DND-41 (cell line): ENCODE data around the gene RAB28.

Experiments used
- ATAC-seq: fragments of 200-7000 bp; cut with Tn5 transposase; 3 replicates; pipeline ENCODE4 v1.9.1; 2021; ENCODE audit warnings: low read depth; ENCODE audit not compliant: insufficient read depth
- DNase-seq: peaks from one replicate; pipeline ENCODE4 v3.0.0-alpha.2; 2020
- H2AFZ ChIP-seq: 2 replicates; pipeline ENCODE4 v1.6.0; 2012; ENCODE audit warnings: low read depth, low read length
- H3K27ac ChIP-seq: 2 replicates; pipeline ENCODE4 v1.5.1; 2012; ENCODE audit warnings: low read length, inconsistent platforms
- H3K27me3 ChIP-seq: fragments of 200-600 bp; sonication (generic); 2 replicates; pipeline ENCODE4 v1.6.0; 2012; ENCODE audit warnings: low read length, mild to moderate bottlenecking, inconsistent platforms; ENCODE audit not compliant: insufficient read depth, poor library complexity
- H3K36me3 ChIP-seq: 2 replicates; pipeline ENCODE4 v1.5.1; 2012; ENCODE audit warnings: low read length, inconsistent platforms; ENCODE audit not compliant: insufficient read depth
- H3K4me1 ChIP-seq: 2 replicates; pipeline ENCODE4 v1.5.1; 2012; ENCODE audit warnings: mild to moderate bottlenecking, low read length; ENCODE audit not compliant: insufficient read depth
- H3K4me2 ChIP-seq: 2 replicates; pipeline ENCODE4 v1.6.0; 2012; ENCODE audit warnings: mild to moderate bottlenecking, moderate library complexity, low read length, inconsistent platforms; ENCODE audit not compliant: insufficient read depth
- H3K4me3 ChIP-seq, 2 experiments: fragments of 200-600 bp in 1 of 2; shearing (Covaris generic) in 1 of 2; 2 replicates each; pipeline ENCODE4 v1.5.1; 2012 to 2016; ENCODE audit warnings: inconsistent platforms in 2 of 2, low read length in 2 of 2, mild to moderate bottlenecking in 2 of 2, low read depth in 1 of 2, moderate library complexity in 1 of 2
- H3K79me2 ChIP-seq: 2 replicates; pipeline ENCODE4 v1.6.0; 2012; ENCODE audit warnings: low read length, inconsistent platforms; ENCODE audit not compliant: insufficient read depth
- H3K9ac ChIP-seq: 2 replicates; pipeline ENCODE4 v1.6.0; 2012; ENCODE audit warnings: low read depth, mild to moderate bottlenecking, inconsistent platforms, low read length, moderate library complexity
- H3K9me3 ChIP-seq: 2 replicates; pipeline ENCODE4 v1.5.1; 2012; ENCODE audit warnings: low read length, moderate library complexity, mild to moderate bottlenecking, inconsistent platforms; ENCODE audit not compliant: insufficient read depth, severe bottlenecking
- H4K20me1 ChIP-seq: 2 replicates; pipeline ENCODE4 v1.6.0; 2012; ENCODE audit warnings: low read length; ENCODE audit not compliant: insufficient read depth
- EZH2 ChIP-seq: IDR thresholded peaks from 3 replicates; pipeline ENCODE4 v1.6.1; 2012; ENCODE audit warnings: borderline replicate concordance, low read depth, mild to moderate bottlenecking, moderate library complexity, low read length, inconsistent platforms; ENCODE audit not compliant: severe bottlenecking
- TF ChIP-seq, protein P1 (sequence below): IDR thresholded peaks from 2 replicates; pipeline ENCODE4 v1.5.1; 2012; ENCODE audit warnings: borderline replicate concordance, low read length, moderate library complexity, mild to moderate bottlenecking; ENCODE audit not compliant: poor library complexity, severe bottlenecking; ENCODE audit errors: extremely low read depth

Gene RAB28

GRCh38 chr4:13471400-13471799, 12.7 kb downstream of the RAB28 start:
- no peak overlapping the region for H3K4me2 ChIP-seq
- H3K4me3 ChIP-seq = no peak overlapping the region
- ATAC-seq = no peak
- no peak overlapping the region for H3K27ac ChIP-seq
- DNase-seq = no peak
- no peaks in the 10 kb centered on the region for H3K27me3 ChIP-seq
- no peaks in the 10 kb centered on the region for H3K4me1 ChIP-seq
- TF ChIP-seq, protein P1, sequence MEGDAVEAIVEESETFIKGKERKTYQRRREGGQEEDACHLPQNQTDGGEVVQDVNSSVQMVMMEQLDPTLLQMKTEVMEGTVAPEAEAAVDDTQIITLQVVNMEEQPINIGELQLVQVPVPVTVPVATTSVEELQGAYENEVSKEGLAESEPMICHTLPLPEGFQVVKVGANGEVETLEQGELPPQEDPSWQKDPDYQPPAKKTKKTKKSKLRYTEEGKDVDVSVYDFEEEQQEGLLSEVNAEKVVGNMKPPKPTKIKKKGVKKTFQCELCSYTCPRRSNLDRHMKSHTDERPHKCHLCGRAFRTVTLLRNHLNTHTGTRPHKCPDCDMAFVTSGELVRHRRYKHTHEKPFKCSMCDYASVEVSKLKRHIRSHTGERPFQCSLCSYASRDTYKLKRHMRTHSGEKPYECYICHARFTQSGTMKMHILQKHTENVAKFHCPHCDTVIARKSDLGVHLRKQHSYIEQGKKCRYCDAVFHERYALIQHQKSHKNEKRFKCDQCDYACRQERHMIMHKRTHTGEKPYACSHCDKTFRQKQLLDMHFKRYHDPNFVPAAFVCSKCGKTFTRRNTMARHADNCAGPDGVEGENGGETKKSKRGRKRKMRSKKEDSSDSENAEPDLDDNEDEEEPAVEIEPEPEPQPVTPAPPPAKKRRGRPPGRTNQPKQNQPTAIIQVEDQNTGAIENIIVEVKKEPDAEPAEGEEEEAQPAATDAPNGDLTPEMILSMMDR = no peak
- no peak for TF ChIP-seq EZH2
- no peaks in the 10 kb centered on the region for H4K20me1 ChIP-seq
- H3K9me3 ChIP-seq = no peaks in the 10 kb centered on the region
- H3K36me3 ChIP-seq = peaks cover 18% of the 10 kb centered on the region; the same call in 1 of the 2 replicates
- H2AFZ ChIP-seq = no peak overlapping the region
- no peak overlapping the region for H3K9ac ChIP-seq
- peaks cover 10% of the 10 kb centered on the region; the same call in 1 of the 2 replicates for H3K79me2 ChIP-seq

- no peak overlapping the region for H3K9ac ChIP-seq
- no peaks in the 10 kb centered on the region for H3K27me3 ChIP-seq
- no peaks in the 10 kb centered on the region for H3K4me1 ChIP-seq
- no peaks in the 10 kb centered on the region for H4K20me1 ChIP-seq
- H3K27ac ChIP-seq = no peak overlapping the region
- no peak for ATAC-seq
- TF ChIP-seq, protein P1 = no peak
- DNase-seq = no peak
- no peaks in the 10 kb centered on the region for H3K9me3 ChIP-seq
- H3K79me2 ChIP-seq = peaks cover 16% of the 10 kb centered on the region; the same call in 1 of the 2 replicates
- no peak overlapping the region for H2AFZ ChIP-seq
- peaks cover 13% of the 10 kb centered on the region; the same call in 1 of the 2 replicates for H3K36me3 ChIP-seq
- no peak overlapping the region for H3K4me3 ChIP-seq
- no peak overlapping the region for H3K4me2 ChIP-seq
Measured at GRCh38 chr4:13470379-13470778, 13.8 kb downstream of the RAB28 start.

GRCh38 chr4:13464973-13465372, 19.2 kb downstream of the RAB28 start:
- Histone ChIP-seq H3K79me2 (peaks cover 26% of the 10 kb centered on the region; the same call in 1 of the 2 replicates), H3K27ac (no peak overlapping the region), H4K20me1 (no peaks in the 10 kb centered on the region), H3K27me3 (no peaks in the 10 kb centered on the region), H3K4me2 (no peak overlapping the region), H2AFZ (no peak overlapping the region), H3K9me3 (no peaks in the 10 kb centered on the region), H3K4me1 (no peaks in the 10 kb centered on the region), H3K4me3 (no peak overlapping the region), H3K9ac (no peak overlapping the region), H3K36me3 (peaks cover 7% of the 10 kb centered on the region; the same call in 1 of the 2 replicates)
- DNase-seq (no peak), ATAC-seq (no peak)
- TF ChIP-seq EZH2 = no peak
- TF ChIP-seq, protein P1 = no peak

- H2AFZ ChIP-seq = no peak overlapping the region
- peaks cover 7% of the 10 kb centered on the region; the same call in 1 of the 2 replicates for H3K36me3 ChIP-seq
- H3K79me2 ChIP-seq = peaks cover 26% of the 10 kb centered on the region; the same call in 1 of the 2 replicates
- H3K27ac ChIP-seq = no peak overlapping the region
- TF ChIP-seq EZH2 = no peak
- TF ChIP-seq, protein P1 = no peak
- no peak overlapping the region for H3K4me2 ChIP-seq
- no peaks in the 10 kb centered on the region for H3K27me3 ChIP-seq
- no peak overlapping the region for H3K4me3 ChIP-seq
- DNase-seq (no peak), ATAC-seq (no peak)
- H3K4me1 ChIP-seq = no peaks in the 10 kb centered on the region
- no peak overlapping the region for H3K9ac ChIP-seq
- H3K9me3 ChIP-seq = no peaks in the 10 kb centered on the region
- no peaks in the 10 kb centered on the region for H4K20me1 ChIP-seq
Measured at GRCh38 chr4:13464543-13464942, 19.6 kb downstream of the RAB28 start.
